H1 (cell line): Measurements from ENCODE around the gene PEX14. TPM values are rescaled to one million over a fixed set of nuclear protein-coding genes. Genes with fewer than 3 reads are reported as not detected.

Source experiments
- CTCF ChIA-PET: fragments of 300-600 bp; sonication (Branson Sonifier 250); formaldehyde crosslinking; loops from one replicate; lab custom pipeline; 2021; ENCODE audit not compliant: partially characterized antibody; lab: Charles Lee
- POLR2A ChIA-PET: fragments of 300-600 bp; sonication (Branson Sonifier 250); formaldehyde crosslinking; loops from one replicate; lab custom pipeline; 2021; ENCODE audit warnings: inconsistent platforms; ENCODE audit not compliant: partially characterized antibody; lab: Charles Lee
- DNase-seq, 2 experiments: peaks; one replicate each; pipeline versions ENCODE4 v3.0.0 to v3.0.0-alpha.2; 2010 to 2022; ENCODE audit warnings: low spot score in 2 of 2, low read depth in 1 of 2, mixed read lengths in 1 of 2
- FAIRE-seq: peaks from 2 replicates; lab custom pipeline; 2011; peaks lifted over from hg19 to GRCh38; lab: Jason Lieb, UNC
- H2AFZ ChIP-seq: 2 replicates; pipeline ENCODE4 v1.8.1; 2012; ENCODE audit warnings: low read length, inconsistent platforms
- H2AK5ac ChIP-seq: 2 replicates; pipeline ENCODE4 v1.6.1; 2013; ENCODE audit warnings: low read depth, low read length
- H2BK120ac ChIP-seq: replicated peaks from 2 replicates; pipeline ENCODE3; 2013; ENCODE audit warnings: low read depth, low read length, inconsistent platforms
- H2BK12ac ChIP-seq: 2 replicates; pipeline ENCODE4 v1.6.1; 2013; ENCODE audit warnings: low read depth, low read length
- H2BK15ac ChIP-seq: 2 replicates; pipeline ENCODE4 v1.6.1; 2013; ENCODE audit warnings: low read length
- H2BK20ac ChIP-seq: 2 replicates; pipeline ENCODE4 v1.6.1; 2013; ENCODE audit warnings: low read length
- H2BK5ac ChIP-seq: 2 replicates; pipeline ENCODE4 v1.6.1; 2013; ENCODE audit warnings: low read depth, low read length
- H3K14ac ChIP-seq: 2 replicates; pipeline ENCODE4 v1.6.1; 2013; ENCODE audit warnings: inconsistent platforms; ENCODE audit not compliant: insufficient read length
- H3K18ac ChIP-seq: 2 replicates; pipeline ENCODE4 v1.6.1; 2013; ENCODE audit warnings: low read length; ENCODE audit errors: extremely low read depth
- H3K23ac ChIP-seq: 2 replicates; pipeline ENCODE4 v1.6.1; 2013; ENCODE audit warnings: inconsistent platforms; ENCODE audit not compliant: insufficient read length
- H3K23me2 ChIP-seq: 2 replicates; pipeline ENCODE4 v1.6.1; 2013; ENCODE audit warnings: low read depth, low read length
- H3K27ac ChIP-seq: 2 replicates; pipeline ENCODE4 v1.6.1; 2011; ENCODE audit warnings: low read depth, low read length, inconsistent platforms
- H3K27me3 ChIP-seq, 4 experiments: replicated peaks in 1 of 4; 1 replicate in 1 of 4; 2 replicates in 3 of 4; pipeline versions ENCODE4 v1.6.1 to v1.8.1; 2011 to 2013; ENCODE audit warnings: low read length in 3 of 4, mild to moderate bottlenecking in 3 of 4, inconsistent platforms in 2 of 4, mixed read lengths in 2 of 4, moderate library complexity in 1 of 4; ENCODE audit not compliant: control insufficient read depth in 3 of 4, insufficient read depth in 3 of 4; ENCODE audit errors: extremely low read depth in 1 of 4
- H3K36me3 ChIP-seq, 4 experiments: 2 replicates each; pipeline versions ENCODE4 v1.6.1 to v1.8.1; 2011 to 2013; ENCODE audit warnings: mild to moderate bottlenecking in 4 of 4, low read length in 3 of 4, moderate library complexity in 2 of 4, control low read depth in 1 of 4, inconsistent platforms in 1 of 4; ENCODE audit not compliant: insufficient read depth in 4 of 4, control insufficient read depth in 2 of 4
- H3K4ac ChIP-seq: replicated peaks from 2 replicates; pipeline ENCODE3; 2013; ENCODE audit warnings: low read length, low read depth, mixed read lengths, inconsistent platforms; ENCODE audit not compliant: insufficient read length
- H3K4me1 ChIP-seq, 4 experiments: replicated peaks in 1 of 4; 1 replicate in 1 of 4; 2 replicates in 3 of 4; pipeline versions ENCODE4 v1.6.1 to v1.8.1; 2011 to 2013; ENCODE audit warnings: low read length in 3 of 4, inconsistent platforms in 2 of 4, mixed read lengths in 1 of 4; ENCODE audit not compliant: insufficient read depth in 4 of 4, control insufficient read depth in 3 of 4
- H3K4me2 ChIP-seq, 2 experiments: 2 replicates each; pipeline versions ENCODE4 v1.6.1 to v1.8.1; 2011 to 2013; ENCODE audit warnings: low read depth in 2 of 2, low read length in 2 of 2, control low read depth in 1 of 2, inconsistent platforms in 1 of 2, mild to moderate bottlenecking in 1 of 2; ENCODE audit not compliant: insufficient read depth in 1 of 2
- H3K4me3 ChIP-seq, 4 experiments: fragments of 200-600, 300-600 bp in 1 of 4; sonication (generic), shearing (Covaris generic), sonication (Bioruptor Twin) in 1 of 4; 2 replicates each; pipeline versions ENCODE4 v1.5.1 to v1.8.1; 2011 to 2016; ENCODE audit warnings: low read length in 4 of 4, low read depth in 3 of 4, control low read depth in 2 of 4, inconsistent platforms in 2 of 4, mild to moderate bottlenecking in 2 of 4, mixed read lengths in 1 of 4, moderate library complexity in 1 of 4; ENCODE audit not compliant: insufficient read depth in 2 of 4; ENCODE audit errors: extremely low read depth in 1 of 4
- H3K56ac ChIP-seq: replicated peaks from 2 replicates; pipeline ENCODE3; 2013; ENCODE audit warnings: low read depth, mild to moderate bottlenecking, mixed read lengths, low read length, inconsistent platforms; ENCODE audit not compliant: insufficient read length
- H3K79me1 ChIP-seq: 2 replicates; pipeline ENCODE4 v1.6.1; 2013; ENCODE audit warnings: low read depth, low read length, control low read depth
- H3K79me2 ChIP-seq, 2 experiments: 2 replicates each; pipeline versions ENCODE4 v1.6.1 to v1.8.1; 2012 to 2013; ENCODE audit warnings: low read length in 2 of 2, mild to moderate bottlenecking in 2 of 2, inconsistent platforms in 1 of 2; ENCODE audit not compliant: insufficient read depth in 2 of 2, control insufficient read depth in 1 of 2
- H3K9ac ChIP-seq, 4 experiments: replicated peaks in 1 of 4; 1 replicate in 1 of 4; 2 replicates in 3 of 4; pipeline versions ENCODE4 v1.6.1 to v1.8.1; 2011 to 2013; ENCODE audit warnings: low read depth in 3 of 4, low read length in 3 of 4, control low read depth in 2 of 4, mild to moderate bottlenecking in 2 of 4, moderate library complexity in 2 of 4, inconsistent platforms in 1 of 4; ENCODE audit errors: extremely low read depth in 1 of 4
- H3K9me3 ChIP-seq, 2 experiments: 2 replicates each; pipeline versions ENCODE4 v1.6.1 to v1.8.1; 2012 to 2013; ENCODE audit warnings: mild to moderate bottlenecking in 2 of 2, moderate library complexity in 2 of 2, control low read depth in 1 of 2, inconsistent platforms in 1 of 2, low read depth in 1 of 2, low read length in 1 of 2, mixed read lengths in 1 of 2; ENCODE audit not compliant: insufficient read depth in 2 of 2
- H4K20me1 ChIP-seq, 2 experiments: replicated peaks in 1 of 2; 2 replicates each; pipeline versions ENCODE3 to v1.8.1; 2011 to 2013; ENCODE audit warnings: inconsistent platforms in 2 of 2, low read length in 2 of 2, mild to moderate bottlenecking in 1 of 2; ENCODE audit not compliant: insufficient read depth in 2 of 2, control insufficient read depth in 1 of 2
- H4K5ac ChIP-seq: 2 replicates; pipeline ENCODE4 v1.6.1; 2013; ENCODE audit warnings: low read length, low read depth, mixed read lengths, inconsistent platforms; ENCODE audit not compliant: insufficient read length
- H4K8ac ChIP-seq: 2 replicates; pipeline ENCODE4 v1.8.0; 2013; ENCODE audit warnings: mild to moderate bottlenecking, moderate library complexity, low read length, inconsistent platforms; ENCODE audit not compliant: insufficient read depth; ENCODE audit errors: extremely low read depth
- H4K91ac ChIP-seq: replicated peaks from 2 replicates; pipeline ENCODE3; 2013; ENCODE audit warnings: low read length, mixed read lengths, inconsistent platforms; ENCODE audit not compliant: insufficient read length
- ATF2 ChIP-seq: IDR thresholded peaks from 2 replicates; pipeline ENCODE4 v1.6.1; 2012; ENCODE audit warnings: low read length, inconsistent platforms
- BACH1 ChIP-seq: IDR thresholded peaks from 2 replicates; pipeline ENCODE4 v1.6.1; 2012; ENCODE audit warnings: low read length, improper control_type of control experiment
- CBX8 ChIP-seq: fragments of 300-800, 300-1000 bp; sonication (generic); IDR thresholded peaks from 2 replicates; pipeline ENCODE4 v1.7.1; 2016; ENCODE audit warnings: low read depth, low read length, borderline replicate concordance
- CREB1 ChIP-seq: IDR thresholded peaks from 2 replicates; pipeline ENCODE4 v1.6.1; 2012; ENCODE audit warnings: inconsistent platforms
- PHF8 ChIP-seq: fragments of 200-600 bp; sonication (generic); conservative IDR thresholded peaks from 2 replicates; pipeline ENCODE4 v1.7.1; 2012; ENCODE audit warnings: low read depth, mild to moderate bottlenecking, inconsistent platforms, low read length, moderate library complexity
- SIN3A ChIP-seq, 2 experiments: IDR thresholded peaks in 1 of 2; conservative IDR thresholded peaks in 1 of 2; 2 replicates each; pipeline ENCODE4 v1.6.1; 2011 to 2012; ENCODE audit warnings: low read length in 2 of 2, improper control_type of control experiment in 1 of 2, low read depth in 1 of 2, mild to moderate bottlenecking in 1 of 2
- SRF ChIP-seq: IDR thresholded peaks from 2 replicates; pipeline ENCODE4 v1.6.1; 2011; ENCODE audit warnings: mild to moderate bottlenecking, low read depth, low read length, moderate library complexity
- YY1 ChIP-seq: IDR thresholded peaks from 2 replicates; pipeline ENCODE4 v1.6.1; 2011; ENCODE audit warnings: low read depth, mild to moderate bottlenecking, low read length
- ZNF274 ChIP-seq: IDR thresholded peaks from 2 replicates; pipeline ENCODE4 v1.7.0; 2012; ENCODE audit warnings: low read length, borderline replicate concordance; ENCODE audit errors: extremely low read depth
- WGBS, 2 experiments: shearing (Covaris generic) in 1 of 2; methylation state at CpG; one replicate each; pipeline versions ENCODE4 v1.1.6 to v1.1.7; 2013 to 2015; ENCODE audit warnings: low lambda C conversion rate in 2 of 2, mixed read lengths in 2 of 2, inconsistent platforms in 1 of 2, low coverage in 1 of 2, missing lambda C conversion rate in 1 of 2; ENCODE audit not compliant: insufficient replicate concordance in 2 of 2, insufficient coverage in 1 of 2, insufficient read length in 1 of 2; ENCODE audit errors: extremely low coverage in 1 of 2, missing lambda C conversion rate in 1 of 2; 5-methylcytosine and 5-hydroxymethylcytosine counted together
- polyA plus RNA-seq, 7 experiments: library from polyadenylated mRNA; depleted of rRNA in 3 of 7; stranded (reverse) in 5 of 7; unstranded in 2 of 7; fragments of >200 nt in 5 of 7; fragments of 200-250 nt in 2 of 7; gene quantifications; 1 replicate in 5 of 7; 2 replicates in 1 of 7; 4 replicates in 1 of 7; pipeline versions ENCODE4 v1.2.1 to v1.2.3, GENCODE V29; 2011 to 2013; ENCODE audit warnings: missing spikeins in 2 of 7, mixed read lengths in 2 of 7
- total RNA-seq: library from RNA; stranded (reverse); fragmentation: NEBNext Ultra II Directional; extraction: Animal tissue kit (Norgen Biotek cat#: 25700); gene quantifications from 2 replicates; pipeline ENCODE4 v1.2.1, GENCODE V29; 2021

Gene PEX14
- total and polyA plus RNA-seq, 2 of the 8 experiments (the other 6 are each of a cell fraction or from before 2014, with no cell fraction given): 13.0 to 19.8 TPM

- DNase-seq (no peak), FAIRE-seq (no peak)
- WGBS, 2 experiments: 96% methylated on average over 14 of the region's 14 CpGs; no CpG with 5 or more reads in 1 of the 2 experiments
- no peak overlapping the region for H4K91ac ChIP-seq
- no peak overlapping the region for H3K56ac ChIP-seq
- H3K27me3 ChIP-seq: no peaks in the 10 kb centered on the region
- H3K9ac ChIP-seq: no peak overlapping the region
- no peak overlapping the region for H3K4me2 ChIP-seq
- H2BK5ac ChIP-seq: no peak overlapping the region; the same call in 1 of the 2 replicates
- no peak overlapping the region for H3K4ac ChIP-seq
- no peaks in the 10 kb centered on the region for H3K9me3 ChIP-seq
- no peak overlapping the region for H2BK120ac ChIP-seq
- no peaks in the 10 kb centered on the region for H3K79me2 ChIP-seq
- no peak overlapping the region for H3K27ac ChIP-seq
- no peaks in the 10 kb centered on the region for H4K20me1 ChIP-seq
- no peak overlapping the region for H3K18ac ChIP-seq
- H3K4me1 ChIP-seq: peaks cover 0 to 5% (median under 1%) of the 10 kb centered on the region in 4 experiments; a peak in 4 of 7 replicates
- H4K5ac ChIP-seq: no peak overlapping the region
- H3K4me3 ChIP-seq: no peak overlapping the region
- peaks cover 9% of the 10 kb centered on the region for H3K23me2 ChIP-seq
- H2BK20ac ChIP-seq: no peak overlapping the region
- CTCF ChIA-PET: interaction anchor here (0.6 to 10.9 kb wide), 7 partner anchors 22 to 478 kb away, joined by 3 to 132 read pairs (median 3); no protein-coding TSS in a partner anchor
- H3K14ac ChIP-seq: no peak overlapping the region
- no peak overlapping the region for H4K8ac ChIP-seq
- H3K23ac ChIP-seq: no peak overlapping the region
- H2BK12ac ChIP-seq: no peak overlapping the region
- H2AK5ac ChIP-seq: no peak overlapping the region
- H2BK15ac ChIP-seq: no peak overlapping the region
- H2AFZ ChIP-seq: no peak overlapping the region
- H3K36me3 ChIP-seq: no peaks in the 10 kb centered on the region
- POLR2A ChIA-PET: interaction anchor here (0.7 to 1.2 kb wide), 3 partner anchors 13 to 35 kb away, joined by 3 to 4 read pairs (median 3); no protein-coding TSS in a partner anchor
- no peaks in the 10 kb centered on the region for H3K79me1 ChIP-seq
- TF ChIP-seq YY1 (no peak), BACH1 (no peak), ZNF274 (no peak), ATF2 (no peak), SIN3A (conservative IDR thresholded peaks at IDR 0.05 in 1 of 2, IDR thresholded peaks at IDR 0.05 in 1 of 2; ENCODE audit: low read depth in 1 of 2, low read length in 2 of 2) (no peak), CBX8 (no peak), PHF8 (no peak), CREB1 (no peak), SRF (no peak)
These were observed 41.6 kb upstream of the PEX14 start for GRCh38 chr1:10432910-10433700.
